ENCODE measurements around the gene FCN1.

The FCN1 gene

GRCh38 chr9:134938346-134939079, 20.8 kb upstream of the FCN1 start:
- DNase-seq (ENCODE audit: low read depth, low spot score), result no peak
- H3K27ac ChIP-seq, result no peak overlapping the region

GRCh38 chr9:134937566-134938345, 20.0 kb upstream of the FCN1 start:
- DNase-seq (ENCODE audit: low read depth, low spot score), result no peak
- no peak overlapping the region for H3K27ac ChIP-seq

GRCh38 chr9:134937164-134937555, 19.4 kb upstream of the FCN1 start:
- DNase-seq (ENCODE audit: low read depth, low spot score), result no peak
- no peak overlapping the region for H3K27ac ChIP-seq

- no peak for DNase-seq (ENCODE audit: low read depth, low spot score)
- no peak overlapping the region for H3K27ac ChIP-seq
Observed at GRCh38 chr9:134936346-134937163, 18.8 kb upstream of the FCN1 start.

GRCh38 chr9:134935701-134936345, 18.1 kb upstream of the FCN1 start:
- H3K27ac ChIP-seq, result no peak overlapping the region
- DNase-seq (ENCODE audit: low read depth, low spot score), result no peak

GRCh38 chr9:134935056-134935640, 17.4 kb upstream of the FCN1 start:
- DNase-seq (ENCODE audit: low read depth, low spot score), result no peak
- H3K27ac ChIP-seq, result no peak overlapping the region

- H3K27ac ChIP-seq, result no peak overlapping the region
- DNase-seq (ENCODE audit: low read depth, low spot score), result no peak
Observed at GRCh38 chr9:134933076-134933659, 15.5 kb upstream of the FCN1 start.

GRCh38 chr9:134932606-134933005, 14.9 kb upstream of the FCN1 start:
- H3K27ac ChIP-seq, result no peak overlapping the region
- DNase-seq (ENCODE audit: low read depth, low spot score), result no peak

GRCh38 chr9:134932171-134932570, 14.5 kb upstream of the FCN1 start:
- DNase-seq (ENCODE audit: low read depth, low spot score), result no peak
- no peak overlapping the region for H3K27ac ChIP-seq

- H3K27ac ChIP-seq, result no peak overlapping the region
- no peak for DNase-seq (ENCODE audit: low read depth, low spot score)
Observed at GRCh38 chr9:134930398-134930797, 12.7 kb upstream of the FCN1 start.

GRCh38 chr9:134929193-134930158, 11.8 kb upstream of the FCN1 start:
- no peak overlapping the region for H3K27ac ChIP-seq

GRCh38 chr9:134928436-134929192, 10.9 kb upstream of the FCN1 start:
- no peak overlapping the region for H3K27ac ChIP-seq
- DNase-seq (ENCODE audit: low read depth, low spot score), result no peak

More at GRCh38 chr9:134929193-134930158, 11.8 kb upstream of the FCN1 start:
- no peak for DNase-seq (ENCODE audit: low read depth, low spot score)

- H3K27ac ChIP-seq, result no peak overlapping the region
- DNase-seq (ENCODE audit: low read depth, low spot score), result no peak
Observed at GRCh38 chr9:134925011-134925511, 7.3 kb upstream of the FCN1 start.

- DNase-seq (ENCODE audit: low read depth, low spot score), result no peak
- H3K27ac ChIP-seq, result no peak overlapping the region
Observed at GRCh38 chr9:134923466-134923865, 5.8 kb upstream of the FCN1 start.

GRCh38 chr9:134922932-134923240, 5.2 kb upstream of the FCN1 start:
- H3K27ac ChIP-seq, result no peak overlapping the region

GRCh38 chr9:134922066-134922931, 4.6 kb upstream of the FCN1 start:
- no peak overlapping the region for H3K27ac ChIP-seq
- DNase-seq (ENCODE audit: low read depth, low spot score), result no peak

More at GRCh38 chr9:134922932-134923240, 5.2 kb upstream of the FCN1 start:
- no peak for DNase-seq (ENCODE audit: low read depth, low spot score)

GRCh38 chr9:134919303-134919702, 1.6 kb upstream of the FCN1 start:
- H3K27ac ChIP-seq, result no peak overlapping the region

More at GRCh38 chr9:134919303-134919702, 1.6 kb upstream of the FCN1 start:
- DNase-seq (ENCODE audit: low read depth, low spot score), result no peak
